GM12878 (cell line): ENCODE measurements around the gene TGFB1I1. TPM values are rescaled to one million over a fixed set of nuclear protein-coding genes. Genes with fewer than 3 reads are reported as not detected.

Experiments used
- ATAC-seq: fragments of 200-7000 bp; cut with Tn5 transposase; 3 replicates; pipeline ENCODE4 v1.9.1; 2020; ENCODE audit warnings: mild to moderate bottlenecking, moderate library complexity
- BruUV-seq: library from RNA; stranded (reverse); fragments of 400-500 nt; replicated peaks from 2 replicates; lab custom pipeline; 2021; lab: Mats Ljungman, UMichigan
- CTCF ChIA-PET: fragments of 300-600 bp; sonication (Branson Sonifier 250); formaldehyde crosslinking; extraction: SDS; loops from one replicate; lab custom pipeline; 2021; ENCODE audit warnings: inconsistent platforms; lab: Yijun Ruan, JAX
- POLR2A ChIA-PET: fragments of 350-600 bp; formaldehyde crosslinking; extraction: SDS; loops from one replicate; lab custom pipeline; 2021; ENCODE audit warnings: inconsistent platforms; lab: Charles Lee
- RAD21 ChIA-PET: fragments of 300-600 bp; sonication (Branson Sonifier 250); formaldehyde crosslinking; loops from one replicate; lab custom pipeline; 2023; ENCODE audit warnings: antibody characterized with exemption; ENCODE audit not compliant: unreplicated experiment; lab: Charles Lee
- SMC1A ChIA-PET: fragments of 300-600 bp; sonication (Branson Sonifier 250); formaldehyde crosslinking; loops from one replicate; lab custom pipeline; 2023; ENCODE audit not compliant: unreplicated experiment, uncharacterized antibody; lab: Charles Lee
- DNase-seq: peaks from one replicate; pipeline ENCODE4 v3.0.0-alpha.2; 2011; ENCODE audit warnings: low read depth, low spot score
- FAIRE-seq: peaks from 3 replicates; lab custom pipeline; 2011; peaks lifted over from hg19 to GRCh38; lab: Jason Lieb, UNC
- H2AFZ ChIP-seq: 2 replicates; pipeline ENCODE4 v1.6.0; 2011; ENCODE audit warnings: low read depth, low read length, control low read depth; ENCODE audit not compliant: control insufficient read depth
- H3K27ac ChIP-seq: 2 replicates; pipeline ENCODE4 v1.5.1; 2011; ENCODE audit warnings: control low read depth; ENCODE audit not compliant: control insufficient read depth, insufficient read depth
- H3K27me3 ChIP-seq, 2 experiments: replicated peaks in 1 of 2; 2 replicates each; pipeline versions ENCODE4 v1.6.0 to v1.6.1; 2011; ENCODE audit warnings: low read length in 1 of 2; ENCODE audit not compliant: control insufficient read depth in 2 of 2, insufficient read depth in 2 of 2
- H3K36me3 ChIP-seq, 2 experiments: 2 replicates each; pipeline ENCODE4 v1.5.1; 2011; ENCODE audit warnings: low read length in 1 of 2; ENCODE audit not compliant: control insufficient read depth in 2 of 2, insufficient read depth in 2 of 2
- H3K4me1 ChIP-seq: 2 replicates; pipeline ENCODE4 v1.6.1; 2011; ENCODE audit warnings: mild to moderate bottlenecking, low read length, moderate library complexity, mixed read lengths; ENCODE audit not compliant: control insufficient read depth, insufficient read depth
- H3K4me2 ChIP-seq: 2 replicates; pipeline ENCODE4 v1.6.0; 2011; ENCODE audit warnings: control low read depth; ENCODE audit not compliant: control insufficient read depth, insufficient read depth
- H3K4me3 ChIP-seq: fragments of 200-600 bp; sonication (generic); 2 replicates; pipeline ENCODE4 v1.5.1; 2016
- H3K79me2 ChIP-seq: 2 replicates; pipeline ENCODE4 v1.6.0; 2011; ENCODE audit warnings: low read length; ENCODE audit not compliant: control insufficient read depth, insufficient read depth
- H3K9ac ChIP-seq: 2 replicates; pipeline ENCODE4 v1.8.0; 2011; ENCODE audit warnings: low read length, control low read depth, mixed read lengths; ENCODE audit not compliant: control insufficient read depth, insufficient read depth
- H3K9me3 ChIP-seq: replicated peaks from 3 replicates; pipeline ENCODE4 v1.5.1; 2011; ENCODE audit warnings: mild to moderate bottlenecking, low read length; ENCODE audit not compliant: control insufficient read depth, insufficient read depth
- H4K20me1 ChIP-seq: 2 replicates; pipeline ENCODE4 v1.6.0; 2011; ENCODE audit not compliant: control insufficient read depth, insufficient read depth
- ATF7 ChIP-seq: fragments of 450-650 bp; IDR thresholded peaks from 2 replicates; pipeline ENCODE4 v1.6.1; 2016; ENCODE audit warnings: low read depth, mild to moderate bottlenecking
- BACH1 ChIP-seq: fragments of 450-650 bp; IDR thresholded peaks from 2 replicates; pipeline ENCODE4 v1.6.1; 2017; ENCODE audit warnings: mild to moderate bottlenecking, borderline replicate concordance
- CBX5 ChIP-seq: sonication (generic); IDR thresholded peaks from 2 replicates; pipeline ENCODE4 v1.6.1; 2016; ENCODE audit warnings: low read depth, moderate library complexity, mild to moderate bottlenecking, inconsistent platforms
- CHD1 ChIP-seq: IDR thresholded peaks from 2 replicates; pipeline ENCODE4 v1.6.1; 2012; ENCODE audit warnings: low read depth, low read length, improper control_type of control experiment
- CREB1 ChIP-seq: IDR thresholded peaks from 2 replicates; pipeline ENCODE4 v1.6.1; 2012; ENCODE audit warnings: low read depth, mild to moderate bottlenecking, inconsistent platforms
- EGR1 ChIP-seq, 2 experiments: IDR thresholded peaks; 1 replicate in 1 of 2; 2 replicates in 1 of 2; pipeline ENCODE4 v1.6.1; 2011 to 2012; ENCODE audit warnings: low read depth in 2 of 2, low read length in 2 of 2, borderline replicate concordance in 1 of 2, mild to moderate bottlenecking in 1 of 2, moderate library complexity in 1 of 2
- ESRRA ChIP-seq: IDR thresholded peaks from 2 replicates; pipeline ENCODE4 v1.6.1; 2012; ENCODE audit warnings: mild to moderate bottlenecking, low read length, improper control_type of control experiment
- FOXK2 ChIP-seq: fragments of 450-650 bp; IDR thresholded peaks from 2 replicates; pipeline ENCODE4 v1.6.1; 2017; ENCODE audit warnings: mild to moderate bottlenecking, moderate library complexity
- HCFC1 ChIP-seq: fragments of 150-350 bp; IDR thresholded peaks from 2 replicates; pipeline ENCODE4 v1.6.1; 2014; ENCODE audit warnings: low read length
- IKZF1 ChIP-seq: fragments of 450-650 bp; conservative IDR thresholded peaks from 2 replicates; pipeline ENCODE4 v1.6.1; 2017; ENCODE audit warnings: antibody characterized with exemption, mild to moderate bottlenecking
- IKZF2 ChIP-seq, 2 experiments: fragments of 450-650 bp; IDR thresholded peaks; 2 replicates each; pipeline ENCODE4 v1.6.1; 2017; ENCODE audit warnings: mild to moderate bottlenecking in 2 of 2, moderate library complexity in 2 of 2
- MEF2A ChIP-seq: IDR thresholded peaks from 2 replicates; pipeline ENCODE4 v1.6.1; 2011; ENCODE audit warnings: low read depth, mild to moderate bottlenecking, low read length, moderate library complexity; ENCODE audit not compliant: insufficient read depth
- RAD51 ChIP-seq: fragments of 450-650 bp; IDR thresholded peaks from 2 replicates; pipeline ENCODE4 v1.6.1; 2016; ENCODE audit warnings: moderate library complexity, mild to moderate bottlenecking, inconsistent platforms
- SMAD5 ChIP-seq: IDR thresholded peaks from 2 replicates; pipeline ENCODE4 v1.6.1; 2016; ENCODE audit warnings: antibody characterized with exemption, low read depth
- STAT1 ChIP-seq: fragments of 450-650 bp; conservative IDR thresholded peaks from 2 replicates; pipeline ENCODE4 v1.6.1; 2014; ENCODE audit warnings: antibody characterized with exemption, mild to moderate bottlenecking
- ZSCAN29 ChIP-seq: fragments of 450-650 bp; IDR thresholded peaks from 2 replicates; pipeline ENCODE4 v1.6.1; 2017; ENCODE audit warnings: mild to moderate bottlenecking, moderate library complexity
- WGBS: methylation state at CpG from one replicate; pipeline ENCODE4 v1.1.6; 2016; ENCODE audit warnings: low lambda C conversion rate; ENCODE audit not compliant: insufficient replicate concordance, insufficient coverage; ENCODE audit errors: missing lambda C conversion rate; 5-methylcytosine and 5-hydroxymethylcytosine counted together
- in situ Hi-C: fragments of 300-500 bp; cut with MboI; formaldehyde crosslinking; loops from 9 replicates; pipeline ENCODE4 v1.14.3; 2018; ENCODE audit warnings: mixed read lengths
- intact Hi-C: fragments of 100-400 bp; cut with micrococcal nuclease; formaldehyde crosslinking; loops from one replicate; pipeline ENCODE4 v1.14.2; 2022; ENCODE audit not compliant: unreplicated experiment
- polyA plus RNA-seq, 11 experiments: library from polyadenylated mRNA; depleted of rRNA in 4 of 11; unstranded in 6 of 11; stranded (reverse) in 5 of 11; fragments of >200 nt; fragmentation: Nextera tagmentation in 4 of 11; fragmentation: Illumina TruSeq in 1 of 11; extraction: Ambion mirVana in 4 of 11; extraction: Trizol in 1 of 11; gene quantifications; 1 replicate in 1 of 11; 2 replicates in 10 of 11; pipeline versions ENCODE4 v1.2.1 to v1.2.3, GENCODE V29; 2011 to 2016; ENCODE audit warnings: inconsistent platforms in 2 of 11, missing spikeins in 2 of 11, low read depth in 1 of 11
- total RNA-seq, 4 experiments: library from RNA; depleted of rRNA in 3 of 4; stranded (reverse); fragments of >200 nt in 3 of 4; fragmentation: Illumina TruSeq in 1 of 4; extraction: Trizol in 1 of 4; gene quantifications; 2 replicates each; pipeline versions ENCODE4 v1.2.1 to v1.2.3, GENCODE V29; 2013 to 2021
- TF ChIP-seq, protein P1 (sequence below): fragments of 150-350 bp; IDR thresholded peaks from 2 replicates; pipeline ENCODE4 v1.6.1; 2014; ENCODE audit warnings: mild to moderate bottlenecking, low read depth, low read length
- TF ChIP-seq, protein P2 (sequence below): fragments of 450-650 bp; IDR thresholded peaks from 2 replicates; pipeline ENCODE4 v1.6.1; 2016; ENCODE audit warnings: mild to moderate bottlenecking, moderate library complexity, borderline replicate concordance

Gene TGFB1I1
- total and polyA plus RNA-seq, 10 of the 15 experiments (the other 5 are each of a cell fraction or from before 2014, with no cell fraction given), result 0.13 to 2.3 (median 0.41) TPM; not detected in 2

DNA sequence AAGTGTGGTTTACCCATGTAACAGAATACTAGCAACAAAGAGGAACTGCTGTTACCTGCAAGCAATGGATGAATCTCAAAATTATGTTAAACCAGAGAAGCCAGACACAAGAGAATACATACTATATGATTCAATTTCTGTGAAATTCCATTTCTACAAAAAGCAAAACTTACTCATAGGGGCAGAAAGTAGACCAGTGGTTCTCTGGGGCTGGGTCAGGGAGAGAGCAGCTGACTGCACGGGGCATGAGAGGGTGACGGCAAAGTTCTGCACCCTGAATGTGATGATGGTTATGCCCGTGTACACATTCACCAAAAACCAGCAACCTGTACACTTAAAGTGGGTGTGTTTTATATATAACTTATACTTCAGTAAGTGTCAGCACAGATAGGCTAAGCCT lies 32.4 kb upstream of the TGFB1I1 start (continued):
- TF ChIP-seq CHD1 (no peak), SMAD5 (no peak), ATF7 (no peak), ZSCAN29 (no peak), EGR1 (IDR thresholded peaks at IDR 0.05; ENCODE audit: borderline replicate concordance in 1 of 2, low read depth in 2 of 2, low read length in 2 of 2) (no peak), HCFC1 (no peak), MEF2A (no peak)

DNA sequence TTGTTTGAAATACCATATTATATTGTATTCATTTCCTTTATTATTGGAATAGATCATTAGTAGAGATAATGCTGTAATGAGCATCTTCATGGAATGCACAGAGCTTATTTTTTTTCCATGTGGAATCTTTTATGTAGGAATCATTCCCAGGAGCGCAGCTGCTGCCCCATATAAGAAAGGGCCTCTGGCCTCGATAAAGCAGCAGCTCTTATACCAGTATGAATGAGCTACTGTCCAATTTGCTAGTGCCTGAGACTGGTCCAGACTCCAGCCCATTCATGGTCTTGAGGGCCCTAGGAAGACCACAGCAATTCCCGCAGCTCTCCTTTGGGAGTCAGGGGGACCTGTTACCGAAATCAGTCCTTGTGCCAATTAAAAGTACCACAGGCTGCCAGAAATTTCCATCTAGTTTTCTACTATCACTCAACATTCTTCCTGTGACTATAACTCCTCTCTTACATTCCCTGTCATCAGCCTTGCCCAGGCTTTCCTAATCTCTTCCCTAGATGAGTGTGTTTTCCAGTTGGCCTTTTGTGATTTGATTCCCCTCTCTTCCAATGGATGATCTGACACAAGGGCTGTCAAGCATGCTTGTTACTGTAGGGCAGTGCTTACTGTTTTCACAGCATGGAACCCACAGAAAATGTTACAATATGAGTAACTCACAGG lies 31.3 kb upstream of the TGFB1I1 start:
- Histone ChIP-seq H2AFZ (no peak overlapping the region), H3K36me3 (no peaks in the 10 kb centered on the region), H3K9me3 (no peaks in the 10 kb centered on the region), H3K4me3 (no peak overlapping the region), H3K27me3 (no peaks in the 10 kb centered on the region), H3K4me2 (no peak overlapping the region), H3K79me2 (no peaks in the 10 kb centered on the region), H4K20me1 (no peaks in the 10 kb centered on the region), H3K27ac (no peak overlapping the region), H3K4me1 (no peaks in the 10 kb centered on the region), H3K9ac (no peak overlapping the region)
- no peak for TF ChIP-seq IKZF2 (IDR thresholded peaks at IDR 0.05)
- TF ChIP-seq, protein P1, sequence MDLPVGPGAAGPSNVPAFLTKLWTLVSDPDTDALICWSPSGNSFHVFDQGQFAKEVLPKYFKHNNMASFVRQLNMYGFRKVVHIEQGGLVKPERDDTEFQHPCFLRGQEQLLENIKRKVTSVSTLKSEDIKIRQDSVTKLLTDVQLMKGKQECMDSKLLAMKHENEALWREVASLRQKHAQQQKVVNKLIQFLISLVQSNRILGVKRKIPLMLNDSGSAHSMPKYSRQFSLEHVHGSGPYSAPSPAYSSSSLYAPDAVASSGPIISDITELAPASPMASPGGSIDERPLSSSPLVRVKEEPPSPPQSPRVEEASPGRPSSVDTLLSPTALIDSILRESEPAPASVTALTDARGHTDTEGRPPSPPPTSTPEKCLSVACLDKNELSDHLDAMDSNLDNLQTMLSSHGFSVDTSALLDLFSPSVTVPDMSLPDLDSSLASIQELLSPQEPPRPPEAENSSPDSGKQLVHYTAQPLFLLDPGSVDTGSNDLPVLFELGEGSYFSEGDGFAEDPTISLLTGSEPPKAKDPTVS, result no peak
- TF ChIP-seq CREB1, result no peak
- TF ChIP-seq BACH1, result no peak
- TF ChIP-seq CBX5, result no peak
- TF ChIP-seq ESRRA, result no peak
- no peak for TF ChIP-seq STAT1
- no peak for TF ChIP-seq IKZF1
- TF ChIP-seq FOXK2, result no peak
- TF ChIP-seq, protein P2, sequence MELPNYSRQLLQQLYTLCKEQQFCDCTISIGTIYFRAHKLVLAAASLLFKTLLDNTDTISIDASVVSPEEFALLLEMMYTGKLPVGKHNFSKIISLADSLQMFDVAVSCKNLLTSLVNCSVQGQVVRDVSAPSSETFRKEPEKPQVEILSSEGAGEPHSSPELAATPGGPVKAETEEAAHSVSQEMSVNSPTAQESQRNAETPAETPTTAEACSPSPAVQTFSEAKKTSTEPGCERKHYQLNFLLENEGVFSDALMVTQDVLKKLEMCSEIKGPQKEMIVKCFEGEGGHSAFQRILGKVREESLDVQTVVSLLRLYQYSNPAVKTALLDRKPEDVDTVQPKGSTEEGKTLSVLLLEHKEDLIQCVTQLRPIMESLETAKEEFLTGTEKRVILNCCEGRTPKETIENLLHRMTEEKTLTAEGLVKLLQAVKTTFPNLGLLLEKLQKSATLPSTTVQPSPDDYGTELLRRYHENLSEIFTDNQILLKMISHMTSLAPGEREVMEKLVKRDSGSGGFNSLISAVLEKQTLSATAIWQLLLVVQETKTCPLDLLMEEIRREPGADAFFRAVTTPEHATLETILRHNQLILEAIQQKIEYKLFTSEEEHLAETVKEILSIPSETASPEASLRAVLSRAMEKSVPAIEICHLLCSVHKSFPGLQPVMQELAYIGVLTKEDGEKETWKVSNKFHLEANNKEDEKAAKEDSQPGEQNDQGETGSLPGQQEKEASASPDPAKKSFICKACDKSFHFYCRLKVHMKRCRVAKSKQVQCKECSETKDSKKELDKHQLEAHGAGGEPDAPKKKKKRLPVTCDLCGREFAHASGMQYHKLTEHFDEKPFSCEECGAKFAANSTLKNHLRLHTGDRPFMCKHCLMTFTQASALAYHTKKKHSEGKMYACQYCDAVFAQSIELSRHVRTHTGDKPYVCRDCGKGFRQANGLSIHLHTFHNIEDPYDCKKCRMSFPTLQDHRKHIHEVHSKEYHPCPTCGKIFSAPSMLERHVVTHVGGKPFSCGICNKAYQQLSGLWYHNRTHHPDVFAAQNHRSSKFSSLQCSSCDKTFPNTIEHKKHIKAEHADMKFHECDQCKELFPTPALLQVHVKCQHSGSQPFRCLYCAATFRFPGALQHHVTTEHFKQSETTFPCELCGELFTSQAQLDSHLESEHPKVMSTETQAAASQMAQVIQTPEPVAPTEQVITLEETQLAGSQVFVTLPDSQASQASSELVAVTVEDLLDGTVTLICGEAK, result no peak
- no peak for TF ChIP-seq RAD51
- ATAC-seq, result no peak
- ChIA-PET POLR2A (no interaction called here), CTCF (interaction anchor here (0.5 to 5.7 kb wide), 9 partner anchors 10 to 487 kb away, joined by 3 to 45 read pairs (median 4); partner anchors contain the start of gene ITGAD), SMC1A (interaction anchor here (0.9 to 5.5 kb wide), 11 partner anchors 10 to 436 kb away, joined by 3 to 31 read pairs (median 3); partner anchors contain the start of gene COX6A2), RAD21 (interaction anchor here (1.2 to 2.7 kb wide), 6 partner anchors 11 to 298 kb away, joined by 3 to 20 read pairs (median 4); no protein-coding TSS in a partner anchor)
- intact Hi-C loops (loop anchor here (5.0 kb wide), 2 partner anchors 238 to 348 kb away; partner anchors contain the start of genes PYCARD and VKORC1), in situ Hi-C loops (loop anchor here (5.0 to 25.0 kb wide), 2 partner anchors 238 to 453 kb away; partner anchors contain the start of genes HSD3B7 and PYCARD)
- no peak for FAIRE-seq
- WGBS, result 92% methylated on average over 4 of the region's 4 CpGs
- BruUV-seq, result no TSS peak
- DNase-seq, result no peak
